Suppressor macrophage (primary cell): ENCODE data around the gene AKR1C2.
"Not testable (repeated sequence)": the region's sequence is repeated elsewhere in the genome, so short reads cannot be mapped to it uniquely, and the experiment has no call there.

Source experiments
- DNase-seq, 4 experiments: peaks; one replicate each; pipeline ENCODE4 v3.0.0-alpha.2; 2020 to 2022
- total RNA-seq, 17 experiments: gene quantifications; one replicate each; lab custom pipeline; 2026; ENCODE audit warnings: mixed read lengths in 6 of 17, inconsistent platforms in 3 of 17; lab: John Stamatoyannopoulos, UW

AKR1C2 gene
- 0 to 2.5 (median 0.36) reads per million in 17 experiments for total RNA-seq

- not testable (repeated sequence) for DNase-seq
These were observed at the start of gene AKR1C2 for GRCh38 chr10:5003127-5004029. AKR1C2 (minus strand) TSS chr10:5003857; CDS start chr10:5003835, 22 bp downstream.

DNA sequence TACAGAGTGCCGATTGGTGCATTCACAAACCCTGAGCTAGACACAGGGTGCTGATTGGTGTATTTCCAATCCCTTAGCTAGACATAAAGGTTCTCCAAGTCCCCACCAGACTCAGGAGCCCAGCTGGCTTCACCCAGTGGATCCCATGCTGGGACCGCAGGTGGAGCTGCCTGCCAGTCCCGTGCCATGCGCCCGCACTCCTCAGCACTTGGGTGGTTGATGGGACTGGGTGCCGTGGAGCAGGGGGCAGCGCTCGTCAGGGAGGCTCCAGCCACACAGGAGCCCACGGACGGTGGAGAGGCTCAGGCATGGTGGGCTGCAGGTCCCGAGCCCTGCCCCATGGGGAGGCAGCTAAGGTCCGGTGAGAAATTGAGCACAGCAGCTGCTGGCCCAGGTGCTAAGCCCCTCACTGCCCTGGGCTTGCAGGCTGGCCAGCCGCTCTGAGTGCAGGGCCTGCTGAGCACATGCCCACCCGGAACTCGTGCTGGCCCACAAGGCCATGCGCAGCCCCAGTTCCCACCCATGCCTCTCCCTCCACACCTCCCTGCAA, 49.4 kb upstream of the AKR1C2 start:
- not testable (repeated sequence) for DNase-seq

- DNase-seq = no peak
These were observed 44.4 kb upstream of the AKR1C2 start for GRCh38 chr10:5047912-5048628.

- not testable (repeated sequence) for DNase-seq
These were observed 43.4 kb upstream of the AKR1C2 start for GRCh38 chr10:5047055-5047454.

DNA sequence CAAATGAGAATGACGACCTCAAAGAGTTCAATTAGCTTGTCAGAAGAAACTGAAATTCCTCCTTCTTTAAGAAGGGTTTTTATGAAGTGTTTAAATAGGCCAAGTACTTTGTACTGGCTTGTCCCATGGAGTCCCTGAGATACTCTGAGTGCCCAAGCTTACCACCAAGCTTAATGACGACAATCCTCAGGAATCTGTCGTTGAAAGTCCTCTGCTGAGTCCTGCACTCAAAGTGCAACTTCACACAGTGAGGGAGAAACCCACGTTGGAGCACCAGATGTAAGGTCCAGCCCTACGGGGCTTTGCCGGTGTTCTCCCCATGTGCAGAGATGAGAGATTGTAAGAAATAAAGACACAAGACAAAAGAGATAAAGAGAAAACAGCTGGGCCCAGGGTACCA, 42.8 kb upstream of the AKR1C2 start:
- no peak for DNase-seq

- no peak for DNase-seq
These were observed 41.4 kb upstream of the AKR1C2 start for GRCh38 chr10:5045095-5045494.

- DNase-seq = peak in 1 of 4 experiments; percentile 27
These were observed 40.1 kb upstream of the AKR1C2 start for GRCh38 chr10:5043716-5044115.

- DNase-seq = no peak
These were observed 39.3 kb upstream of the AKR1C2 start for GRCh38 chr10:5042922-5043321.

- DNase-seq = no peak
These were observed 37.9 kb upstream of the AKR1C2 start for GRCh38 chr10:5041471-5042023.

DNA sequence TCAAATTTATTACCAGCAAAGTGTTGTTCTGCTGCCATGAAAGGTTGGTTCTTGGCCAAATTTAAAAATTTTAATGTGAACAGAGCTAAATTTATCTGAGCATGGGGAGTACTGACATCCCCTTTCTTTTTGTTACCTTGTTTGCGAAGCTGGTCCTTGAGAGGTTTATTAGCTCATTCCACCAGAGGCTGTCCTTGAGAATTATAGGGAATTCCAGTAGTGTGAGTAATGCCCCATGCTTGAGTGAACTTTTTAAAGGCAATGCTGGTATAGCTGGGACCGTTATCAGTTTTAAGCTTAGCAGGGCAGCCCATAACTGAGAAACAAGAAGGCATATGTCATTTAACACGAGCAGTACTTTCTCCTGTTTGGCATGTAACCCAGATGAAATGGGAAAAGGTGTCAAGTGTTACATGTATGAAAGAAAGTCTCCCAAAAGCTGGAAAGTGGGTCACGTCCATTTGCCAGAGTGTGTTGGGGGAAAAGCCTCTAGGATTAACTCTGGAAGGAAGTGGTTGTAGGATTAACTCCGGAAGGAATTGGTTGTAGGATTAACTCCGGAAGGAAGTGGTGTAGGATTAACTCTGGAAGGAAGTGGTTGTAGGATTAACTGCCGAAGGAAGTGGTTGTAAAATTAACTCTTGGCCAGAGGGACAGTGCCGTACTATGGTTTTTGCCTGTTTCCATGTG, 37.3 kb upstream of the AKR1C2 start:
- DNase-seq = no peak

DNA sequence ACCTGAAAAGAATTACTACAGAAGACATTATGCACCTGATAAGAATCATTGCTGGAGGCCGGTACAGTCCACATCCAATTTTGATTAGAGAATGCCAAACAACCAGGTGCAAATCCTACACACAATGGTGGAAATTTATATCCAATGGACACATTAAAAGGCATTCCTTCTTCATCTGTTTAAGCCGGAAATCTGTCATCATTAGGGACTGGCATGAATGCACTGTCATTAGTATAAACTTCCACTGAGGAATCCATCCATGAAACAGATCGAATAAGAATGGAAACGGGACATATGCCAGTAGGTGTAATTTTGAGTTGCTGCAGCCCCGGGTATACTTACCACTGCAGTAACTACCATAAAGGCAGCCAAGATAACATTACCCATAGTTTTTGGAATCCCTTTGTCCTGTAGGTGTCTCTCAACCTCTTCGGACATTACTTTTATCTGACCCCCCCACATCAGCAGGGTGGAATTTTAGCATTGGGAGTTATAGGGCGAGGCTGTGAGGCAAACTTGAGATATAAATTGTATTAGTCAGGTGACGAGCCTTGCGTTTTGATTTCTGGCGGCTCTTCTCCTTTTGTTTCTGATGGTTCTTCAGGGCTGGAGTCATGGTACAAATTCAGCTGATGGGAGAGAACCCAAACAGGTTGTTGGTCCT, 36.5 kb upstream of the AKR1C2 start:
- no peak for DNase-seq

GRCh38 chr10:5038733-5039132, 35.1 kb upstream of the AKR1C2 start:
- no peak for DNase-seq

GRCh38 chr10:5038101-5038500, 34.4 kb upstream of the AKR1C2 start:
- no peak for DNase-seq

GRCh38 chr10:5036511-5036910, 32.9 kb upstream of the AKR1C2 start:
- DNase-seq = no peak

DNA sequence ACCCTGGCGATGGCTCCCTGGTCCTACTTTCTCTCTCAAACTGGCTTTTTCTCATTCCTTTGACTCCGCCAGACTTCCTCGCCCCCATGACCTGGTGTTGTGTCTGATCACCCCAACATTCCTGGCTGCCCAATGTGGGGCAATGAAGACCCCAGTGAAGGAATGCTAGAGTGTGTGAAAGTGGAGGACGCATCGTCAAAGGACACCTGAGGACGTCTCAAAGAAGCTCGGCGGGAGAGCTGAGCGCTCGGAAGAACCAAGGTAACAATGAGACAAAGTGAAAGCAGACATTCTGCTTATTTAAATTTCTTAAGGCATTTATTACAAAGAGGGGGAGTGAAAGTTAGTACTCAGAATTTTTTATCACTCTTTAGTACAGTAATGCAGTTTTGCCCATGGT, 31.7 kb upstream of the AKR1C2 start:
- DNase-seq = no peak

GRCh38 chr10:5034588-5034987, 30.9 kb upstream of the AKR1C2 start:
- no peak for DNase-seq

GRCh38 chr10:5033061-5033778, 29.6 kb upstream of the AKR1C2 start:
- peak in 1 of 4 experiments; percentile 45 for DNase-seq

GRCh38 chr10:5032444-5032843, 28.8 kb upstream of the AKR1C2 start:
- DNase-seq = not testable (repeated sequence)

DNA sequence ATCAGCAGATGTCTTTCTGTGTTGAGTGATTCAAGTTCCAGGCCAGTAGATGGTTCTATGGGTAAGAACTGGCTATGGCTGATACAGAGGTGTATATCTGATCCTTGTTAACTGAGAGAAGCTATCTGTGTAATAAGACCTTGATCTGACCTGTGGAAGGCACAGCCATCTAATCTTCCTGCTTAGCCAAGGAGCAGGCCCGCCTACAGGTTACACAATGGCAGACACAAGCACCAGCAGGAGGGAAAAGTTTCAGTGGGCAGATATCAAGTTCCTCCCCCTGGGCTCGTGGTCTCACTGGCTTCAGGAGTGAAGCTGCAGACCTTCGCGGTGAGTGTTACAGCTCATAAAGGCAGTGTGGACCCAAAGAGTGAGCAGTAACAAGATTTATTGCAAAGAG, 27.9 kb upstream of the AKR1C2 start:
- DNase-seq = peak in 3 of 4 experiments; percentile 21 to 51 (median 48)

DNA sequence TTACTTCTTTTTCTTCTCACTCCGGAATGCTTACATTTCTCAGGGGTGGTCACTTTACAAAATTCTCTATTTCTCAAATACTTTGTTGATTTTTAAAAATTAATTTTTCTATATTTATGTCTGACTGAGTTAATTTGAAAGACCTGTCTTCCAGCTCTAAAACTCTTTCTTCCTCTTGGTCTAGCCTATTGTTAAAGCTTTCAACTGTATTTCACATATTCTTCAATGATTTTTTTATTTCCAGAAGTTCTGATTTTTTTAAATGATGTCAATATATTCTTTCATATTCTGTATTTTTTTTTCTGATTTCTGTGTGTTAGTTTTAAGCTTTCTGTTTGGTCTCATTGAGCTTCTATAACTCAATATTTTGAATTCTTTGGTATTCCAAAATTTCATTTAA, 27.3 kb upstream of the AKR1C2 start:
- DNase-seq = no peak

- peak; percentile 74 to 85 (median 84) for DNase-seq
These were observed 21.8 kb upstream of the AKR1C2 start for GRCh38 chr10:5025461-5025881.
